Measurements from ENCODE around the gene TCF20. TPM values are rescaled to one million over a fixed set of nuclear protein-coding genes. Genes with fewer than 3 reads are reported as not detected.

The TCF20 gene
- total RNA-seq, 1 donor from 2014 or later: 83.9 TPM

- intact Hi-C loops (cut with micrococcal nuclease): no loop called here
- no peaks in the 10 kb centered on the region for H3K9me3 Mint-ChIP-seq
- peaks cover 37% of the 10 kb centered on the region for H3K4me1 Mint-ChIP-seq (ENCODE audit: low read depth)
- H3K27ac Mint-ChIP-seq: no peak overlapping the region
- no peaks in the 10 kb centered on the region for H3K27me3 Mint-ChIP-seq (ENCODE audit: insufficient read depth)
- H3K36me3 Mint-ChIP-seq (ENCODE audit: low read depth): no peaks in the 10 kb centered on the region
- no peak for DNase-seq (ENCODE audit: low spot score)
- H3K4me3 Mint-ChIP-seq: no peak overlapping the region
Observed at GRCh38 chr22:42296883-42297282, 26.4 kb upstream of the TCF20 start.

GRCh38 chr22:42296381-42296853, 26.0 kb upstream of the TCF20 start:
- H3K36me3 Mint-ChIP-seq (ENCODE audit: low read depth): no peaks in the 10 kb centered on the region
- H3K27ac Mint-ChIP-seq: no peak overlapping the region
- no peaks in the 10 kb centered on the region for H3K27me3 Mint-ChIP-seq (ENCODE audit: insufficient read depth)
- DNase-seq (ENCODE audit: low spot score): no peak
- H3K4me3 Mint-ChIP-seq: no peak overlapping the region
- H3K9me3 Mint-ChIP-seq: no peaks in the 10 kb centered on the region
- intact Hi-C loops (cut with micrococcal nuclease): no loop called here
- peaks cover 37% of the 10 kb centered on the region for H3K4me1 Mint-ChIP-seq (ENCODE audit: low read depth)

- no peak for DNase-seq (ENCODE audit: low spot score)
- intact Hi-C loops (cut with micrococcal nuclease): no loop called here
- Mint-ChIP-seq H3K4me3 (no peak overlapping the region), H3K9me3 (no peaks in the 10 kb centered on the region), H3K4me1 (ENCODE audit: low read depth) (peaks cover 16% of the 10 kb centered on the region), H3K36me3 (ENCODE audit: low read depth) (no peaks in the 10 kb centered on the region), H3K27me3 (ENCODE audit: insufficient read depth) (no peaks in the 10 kb centered on the region), H3K27ac (no peak overlapping the region)
Observed at GRCh38 chr22:42294034-42294985, 23.9 kb upstream of the TCF20 start.

- Mint-ChIP-seq H3K4me3 (no peak overlapping the region), H3K36me3 (ENCODE audit: low read depth) (no peaks in the 10 kb centered on the region), H3K9me3 (no peaks in the 10 kb centered on the region), H3K27me3 (ENCODE audit: insufficient read depth) (no peaks in the 10 kb centered on the region), H3K27ac (no peak overlapping the region), H3K4me1 (ENCODE audit: low read depth) (peaks cover 7% of the 10 kb centered on the region)
- DNase-seq (ENCODE audit: low spot score): no peak
- intact Hi-C loops (cut with micrococcal nuclease): no loop called here
Observed at GRCh38 chr22:42292732-42293520, 22.5 kb upstream of the TCF20 start.

GRCh38 chr22:42291287-42291686, 20.8 kb upstream of the TCF20 start:
- no peak overlapping the region for H3K4me3 Mint-ChIP-seq
- H3K36me3 Mint-ChIP-seq (ENCODE audit: low read depth): no peaks in the 10 kb centered on the region
- no peaks in the 10 kb centered on the region for H3K9me3 Mint-ChIP-seq
- intact Hi-C loops (cut with micrococcal nuclease): no loop called here
- H3K4me1 Mint-ChIP-seq (ENCODE audit: low read depth): peaks cover 19% of the 10 kb centered on the region
- no peak overlapping the region for H3K27ac Mint-ChIP-seq
- no peak for DNase-seq (ENCODE audit: low spot score)
- no peaks in the 10 kb centered on the region for H3K27me3 Mint-ChIP-seq (ENCODE audit: insufficient read depth)

GRCh38 chr22:42289671-42290541, 19.5 kb upstream of the TCF20 start:
- no peaks in the 10 kb centered on the region for H3K36me3 Mint-ChIP-seq (ENCODE audit: low read depth)

GRCh38 chr22:42288791-42289190, 18.3 kb upstream of the TCF20 start:
- intact Hi-C loops (cut with micrococcal nuclease): loop anchor here (10.0 kb wide), 1 partner anchor 146 kb away; the partner anchor contains the start of gene NFAM1
- peaks cover 2% of the 10 kb centered on the region for H3K27me3 Mint-ChIP-seq (ENCODE audit: insufficient read depth)
- H3K36me3 Mint-ChIP-seq (ENCODE audit: low read depth): no peaks in the 10 kb centered on the region

More at GRCh38 chr22:42289671-42290541, 19.5 kb upstream of the TCF20 start:
- Mint-ChIP-seq H3K27ac (no peak overlapping the region), H3K9me3 (no peaks in the 10 kb centered on the region), H3K27me3 (ENCODE audit: insufficient read depth) (no peaks in the 10 kb centered on the region), H3K4me1 (ENCODE audit: low read depth) (peaks cover 32% of the 10 kb centered on the region), H3K4me3 (no peak overlapping the region)
- no peak for DNase-seq (ENCODE audit: low spot score)
- intact Hi-C loops (cut with micrococcal nuclease): loop anchor here (10.0 kb wide), 1 partner anchor 145 kb away; the partner anchor contains the start of gene NFAM1

GRCh38 chr22:42287174-42287890, 16.9 kb upstream of the TCF20 start:
- Mint-ChIP-seq H3K4me3 (no peak overlapping the region), H3K4me1 (ENCODE audit: low read depth) (peaks cover 30% of the 10 kb centered on the region), H3K27ac (no peak overlapping the region), H3K36me3 (ENCODE audit: low read depth) (peaks cover 2% of the 10 kb centered on the region), H3K27me3 (ENCODE audit: insufficient read depth) (peaks cover 6% of the 10 kb centered on the region), H3K9me3 (no peaks in the 10 kb centered on the region)
- intact Hi-C loops (cut with micrococcal nuclease): loop anchor here (10.0 kb wide), 1 partner anchor 147 kb away; the partner anchor contains the start of gene NFAM1
- no peak for DNase-seq (ENCODE audit: low spot score)

More at GRCh38 chr22:42288791-42289190, 18.3 kb upstream of the TCF20 start:
- H3K9me3 Mint-ChIP-seq: no peaks in the 10 kb centered on the region
- DNase-seq (ENCODE audit: low spot score): no peak
- no peak overlapping the region for H3K4me3 Mint-ChIP-seq
- peaks cover 30% of the 10 kb centered on the region for H3K4me1 Mint-ChIP-seq (ENCODE audit: low read depth)
- H3K27ac Mint-ChIP-seq: no peak overlapping the region

- intact Hi-C loops (cut with micrococcal nuclease): loop anchor here (10.0 kb wide), 1 partner anchor 149 kb away; the partner anchor contains the start of gene NFAM1
- Mint-ChIP-seq H3K4me1 (ENCODE audit: low read depth) (peaks cover 30% of the 10 kb centered on the region), H3K9me3 (no peaks in the 10 kb centered on the region), H3K36me3 (ENCODE audit: low read depth) (peaks cover 2% of the 10 kb centered on the region), H3K27ac (peak overlapping the region; percentile 59), H3K27me3 (ENCODE audit: insufficient read depth) (peaks cover 12% of the 10 kb centered on the region), H3K4me3 (no peak overlapping the region)
- DNase-seq (ENCODE audit: low spot score): peak; percentile 27
Observed at GRCh38 chr22:42286205-42286604, 15.8 kb upstream of the TCF20 start.

GRCh38 chr22:42285604-42286003, 15.2 kb upstream of the TCF20 start:
- H3K4me1 Mint-ChIP-seq (ENCODE audit: low read depth): peaks cover 30% of the 10 kb centered on the region
- no peak overlapping the region for H3K4me3 Mint-ChIP-seq
- intact Hi-C loops (cut with micrococcal nuclease): loop anchor here (10.0 kb wide), 1 partner anchor 149 kb away; the partner anchor contains the start of gene NFAM1
- peaks cover 12% of the 10 kb centered on the region for H3K27me3 Mint-ChIP-seq (ENCODE audit: insufficient read depth)
- H3K36me3 Mint-ChIP-seq (ENCODE audit: low read depth): peaks cover 2% of the 10 kb centered on the region
- no peak for DNase-seq (ENCODE audit: low spot score)
- H3K27ac Mint-ChIP-seq: no peak overlapping the region
- H3K9me3 Mint-ChIP-seq: no peaks in the 10 kb centered on the region

GRCh38 chr22:42284643-42285181, 14.3 kb upstream of the TCF20 start:
- intact Hi-C loops (cut with micrococcal nuclease): loop anchor here (10.0 kb wide), 1 partner anchor 150 kb away; the partner anchor contains the start of gene NFAM1
- DNase-seq (ENCODE audit: low spot score): no peak
- H3K36me3 Mint-ChIP-seq (ENCODE audit: low read depth): peaks cover 2% of the 10 kb centered on the region
- H3K4me3 Mint-ChIP-seq: no peak overlapping the region
- H3K4me1 Mint-ChIP-seq (ENCODE audit: low read depth): peaks cover 30% of the 10 kb centered on the region
- no peak overlapping the region for H3K27ac Mint-ChIP-seq
- H3K27me3 Mint-ChIP-seq (ENCODE audit: insufficient read depth): peaks cover 15% of the 10 kb centered on the region
- no peaks in the 10 kb centered on the region for H3K9me3 Mint-ChIP-seq
